ENCODE measurements around the gene EGR1. TPM values are rescaled to one million over a fixed set of nuclear protein-coding genes. Genes with fewer than 3 reads are reported as not detected.

Gene EGR1
- total and polyA plus RNA-seq, 11 donors, result 4.0 to 133 (median 15.3) TPM

DNA sequence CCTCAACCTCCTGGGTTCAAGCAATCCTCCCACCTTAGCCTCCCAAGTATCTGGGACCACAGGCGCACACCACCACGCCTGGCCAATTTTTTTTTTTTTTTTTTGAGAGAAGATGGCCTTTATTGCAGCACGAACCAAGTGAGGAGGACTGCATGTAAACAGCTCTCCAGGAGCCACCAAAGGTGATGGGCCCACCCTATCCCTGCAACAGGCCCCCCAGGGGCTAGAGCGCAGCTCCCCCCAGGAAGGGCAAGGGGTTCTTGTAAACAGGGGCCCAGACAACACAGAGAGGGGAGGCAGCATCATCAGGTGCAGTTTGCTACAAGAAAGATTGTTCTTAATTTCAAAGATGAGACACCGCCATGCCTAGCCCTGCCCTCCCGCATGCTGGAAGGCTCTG is 12.6 kb upstream of the EGR1 start:
- no peak for ATAC-seq
- TF ChIP-seq, protein P1, sequence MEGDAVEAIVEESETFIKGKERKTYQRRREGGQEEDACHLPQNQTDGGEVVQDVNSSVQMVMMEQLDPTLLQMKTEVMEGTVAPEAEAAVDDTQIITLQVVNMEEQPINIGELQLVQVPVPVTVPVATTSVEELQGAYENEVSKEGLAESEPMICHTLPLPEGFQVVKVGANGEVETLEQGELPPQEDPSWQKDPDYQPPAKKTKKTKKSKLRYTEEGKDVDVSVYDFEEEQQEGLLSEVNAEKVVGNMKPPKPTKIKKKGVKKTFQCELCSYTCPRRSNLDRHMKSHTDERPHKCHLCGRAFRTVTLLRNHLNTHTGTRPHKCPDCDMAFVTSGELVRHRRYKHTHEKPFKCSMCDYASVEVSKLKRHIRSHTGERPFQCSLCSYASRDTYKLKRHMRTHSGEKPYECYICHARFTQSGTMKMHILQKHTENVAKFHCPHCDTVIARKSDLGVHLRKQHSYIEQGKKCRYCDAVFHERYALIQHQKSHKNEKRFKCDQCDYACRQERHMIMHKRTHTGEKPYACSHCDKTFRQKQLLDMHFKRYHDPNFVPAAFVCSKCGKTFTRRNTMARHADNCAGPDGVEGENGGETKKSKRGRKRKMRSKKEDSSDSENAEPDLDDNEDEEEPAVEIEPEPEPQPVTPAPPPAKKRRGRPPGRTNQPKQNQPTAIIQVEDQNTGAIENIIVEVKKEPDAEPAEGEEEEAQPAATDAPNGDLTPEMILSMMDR (IDR thresholded peaks at IDR 0.05), result no peak
- TF ChIP-seq POLR2A (IDR thresholded peaks at IDR 0.05), result no peak
- no peak overlapping the region for H3K4me3 ChIP-seq
- H3K36me3 ChIP-seq, result no peaks in the 10 kb centered on the region
- 83 to 99% (median 94%) methylated on average over 6 of the region's 6 CpGs for WGBS, 4 donors
- no peak overlapping the region for H3K27ac ChIP-seq
- H3K9me3 ChIP-seq, result no peaks in the 10 kb centered on the region
- intact Hi-C loops (cut with DNase I), result loop anchor here in 2 of 10 donors (5.0 kb wide), 2 partner anchors 50 to 95 kb away; no protein-coding TSS in a partner anchor
- H3K4me1 ChIP-seq, result peaks cover 0 to 18% (median 12%) of the 10 kb centered on the region in 12 donors
- no peak for DNase-seq
- no peaks in the 10 kb centered on the region for H3K27me3 ChIP-seq

DNA sequence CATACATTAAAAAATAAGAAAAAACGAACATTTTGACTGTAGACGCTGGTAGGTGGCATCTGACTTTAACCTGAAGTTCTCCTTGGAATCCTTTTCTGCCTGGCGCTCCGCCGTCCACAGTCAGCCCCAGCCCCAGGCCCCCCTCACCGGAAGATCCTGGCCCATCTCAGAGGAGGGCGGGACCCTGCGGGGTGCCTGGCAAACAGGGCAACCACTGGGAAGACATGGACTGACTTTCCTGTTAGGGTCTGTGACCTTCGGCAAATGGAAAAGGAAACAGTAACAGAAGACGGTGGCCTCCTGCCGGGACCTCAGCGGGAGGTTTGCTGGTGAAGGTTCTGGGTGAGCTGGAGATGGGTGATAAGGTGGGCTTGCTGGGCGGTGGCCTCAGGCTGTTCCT is 11.7 kb upstream of the EGR1 start:
- H3K4me3 ChIP-seq, result no peak overlapping the region
- H3K9me3 ChIP-seq, result no peaks in the 10 kb centered on the region
- 86 to 92% (median 90%) methylated on average over 13 of the region's 13 CpGs for WGBS, 4 donors
- intact Hi-C loops (cut with DNase I), result loop anchor here in 2 of 10 donors (5.0 kb wide), 2 partner anchors 49 to 94 kb away; no protein-coding TSS in a partner anchor
- H3K36me3 ChIP-seq, result no peaks in the 10 kb centered on the region
- no peaks in the 10 kb centered on the region for H3K27me3 ChIP-seq
- peaks cover 4 to 27% (median 21%) of the 10 kb centered on the region in 12 donors for H3K4me1 ChIP-seq
- TF ChIP-seq POLR2A (IDR thresholded peaks at IDR 0.05), result no peak
- TF ChIP-seq, protein P1 (IDR thresholded peaks at IDR 0.05), result no peak
- DNase-seq (no peak), ATAC-seq (no peak)
- no peak overlapping the region for H3K27ac ChIP-seq

DNA sequence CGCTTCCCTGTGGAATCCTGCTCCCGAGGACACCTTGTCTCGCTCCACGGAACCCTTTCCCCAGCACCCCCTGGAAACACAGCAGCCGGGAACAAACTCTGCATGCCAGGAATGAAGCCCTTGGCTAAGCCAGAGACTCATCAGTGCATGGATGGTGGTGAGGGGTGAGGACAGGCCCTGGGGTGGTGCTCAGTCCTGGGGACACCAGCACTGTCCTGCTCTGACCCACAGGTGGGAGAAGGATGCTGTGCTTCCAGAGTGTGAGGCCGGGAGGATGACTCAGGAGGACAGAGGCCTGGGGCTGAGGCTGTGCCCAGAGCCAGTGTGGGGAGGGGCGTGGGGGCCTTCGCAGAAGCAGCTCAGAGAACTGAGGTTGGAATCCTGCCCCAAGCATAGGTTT is 11.2 kb upstream of the EGR1 start:
- intact Hi-C loops (cut with DNase I), result loop anchor here in 2 of 10 donors (5.0 kb wide), 2 partner anchors 48 to 93 kb away; no protein-coding TSS in a partner anchor
- DNase-seq (no peak), ATAC-seq (no peak)
- TF ChIP-seq POLR2A (IDR thresholded peaks at IDR 0.05), result no peak
- TF ChIP-seq, protein P1 (IDR thresholded peaks at IDR 0.05), result no peak
- Histone ChIP-seq H3K9me3 (no peaks in the 10 kb centered on the region), H3K27ac (no peak overlapping the region), H3K27me3 (no peaks in the 10 kb centered on the region), H3K4me1 (peaks cover 4 to 32% (median 26%) of the 10 kb centered on the region in 12 donors), H3K4me3 (no peak overlapping the region), H3K36me3 (no peaks in the 10 kb centered on the region)
- 90 to 100% (median 92%) methylated on average over 7 to 8 of the region's 8 CpGs for WGBS, 4 donors

DNA sequence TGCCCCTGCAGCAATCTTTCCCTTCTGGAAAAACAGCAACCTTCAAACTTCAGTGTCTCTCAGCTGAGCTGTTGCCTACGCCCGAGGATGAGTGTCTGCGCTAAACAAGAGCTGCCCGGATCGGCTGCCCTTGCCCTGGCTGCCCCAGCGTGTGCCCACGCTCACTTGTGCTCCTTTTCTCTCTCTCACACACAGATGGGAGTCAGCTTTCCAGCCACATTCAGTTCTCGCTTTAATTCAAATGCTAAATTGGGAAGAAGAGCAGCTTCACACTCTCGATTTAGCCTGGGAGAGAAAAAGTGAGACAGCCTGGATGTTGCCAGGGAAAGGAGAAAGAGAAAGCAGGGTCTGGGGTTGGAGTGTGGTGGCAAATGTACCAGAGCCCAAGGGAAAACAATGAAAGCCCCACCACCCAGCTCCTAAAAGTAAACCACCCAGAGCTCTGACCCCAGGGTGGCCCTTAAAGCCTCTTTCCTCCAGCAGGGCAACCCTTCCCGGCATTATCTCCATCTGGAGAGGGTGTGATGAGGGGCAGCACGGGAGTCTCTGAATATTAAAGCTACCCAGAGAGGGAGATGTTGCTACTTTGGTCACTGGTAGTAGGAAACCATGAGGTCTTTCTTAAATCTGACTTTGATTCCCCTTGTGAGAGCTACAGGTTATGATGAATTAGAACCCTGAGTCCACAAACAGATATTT is 9.9 kb upstream of the EGR1 start:
- intact Hi-C loops (cut with DNase I), result no loop called here
- Histone ChIP-seq H3K4me3 (no peak overlapping the region), H3K36me3 (no peaks in the 10 kb centered on the region), H3K27ac (no peak overlapping the region), H3K9me3 (no peaks in the 10 kb centered on the region), H3K4me1 (peaks cover 4 to 33% (median 29%) of the 10 kb centered on the region in 12 donors), H3K27me3 (no peaks in the 10 kb centered on the region)
- 80 to 87% (median 85%) methylated on average over 8 to 11 of the region's 11 CpGs for WGBS, 4 donors
- no peak for TF ChIP-seq POLR2A (IDR thresholded peaks at IDR 0.05)
- TF ChIP-seq, protein P1 (IDR thresholded peaks at IDR 0.05), result no peak
- no peak for ATAC-seq
- no peak for DNase-seq
